HEK293T (cell line): Measurements from ENCODE around the gene LUC7L2.

Experiments used
- CTCF ChIA-PET: fragments of 350-600 bp; formaldehyde crosslinking; extraction: SDS; loops from one replicate; lab custom pipeline; 2021; ENCODE audit warnings: antibody characterized with exemption, inconsistent platforms; lab: Yijun Ruan, JAX
- POLR2A ChIA-PET: fragments of 350-600 bp; formaldehyde crosslinking; extraction: SDS; loops from one replicate; lab custom pipeline; 2020; ENCODE audit warnings: antibody characterized with exemption, inconsistent platforms; lab: Yijun Ruan, JAX
- DNase-seq: peaks from one replicate; pipeline ENCODE4 v3.0.0; 2012; ENCODE audit warnings: mixed read lengths; ENCODE audit errors: extremely low spot score
- ZNF384 ChIP-seq: fragments of 450-650 bp; IDR thresholded peaks from 2 replicates; pipeline ENCODE4 v1.6.1; 2016

The LUC7L2 gene

GRCh38 chr7:139471740-139472353 lies 112.2 kb downstream of the LUC7L2 start:
- TF ChIP-seq ZNF384: no peak
- ChIA-PET CTCF (interaction anchor here (0.6 to 1.1 kb wide), 2 partner anchors 12 to 534 kb away, joined by 3 to 6 read pairs; partner anchors contain the start of gene KLRG2), POLR2A (no interaction called here)
- DNase-seq: no peak
